Mucosa of rectum (tissue), 2 donors: ENCODE measurements around the gene HDHD5.
A peak's percentile ranks its signal among the peaks of the same experiment; 100 is the strongest.

ENCODE experiments used
- H3K27ac ChIP-seq, 2 donors: one replicate each; pipeline ENCODE4 v1.7.0; 2013; ENCODE audit warnings: inconsistent platforms in 2 of 2, low read depth in 2 of 2, low read length in 2 of 2
- H3K27me3 ChIP-seq, 2 donors: one replicate each; pipeline ENCODE4 v1.7.0; 2013; ENCODE audit warnings: low read length in 2 of 2; ENCODE audit not compliant: control insufficient read depth in 2 of 2, insufficient read depth in 2 of 2
- H3K36me3 ChIP-seq, 2 donors: one replicate each; pipeline ENCODE4 v1.7.0; 2013; ENCODE audit warnings: low read length in 2 of 2; ENCODE audit not compliant: control insufficient read depth in 2 of 2, insufficient read depth in 2 of 2
- H3K4me1 ChIP-seq, 2 donors: one replicate each; pipeline ENCODE4 v1.7.0; 2013; ENCODE audit warnings: low read length in 2 of 2, mild to moderate bottlenecking in 1 of 2; ENCODE audit not compliant: control insufficient read depth in 2 of 2, insufficient read depth in 2 of 2
- H3K4me3 ChIP-seq, 2 donors: one replicate each; pipeline ENCODE4 v1.7.0; 2013; ENCODE audit warnings: low read length in 2 of 2
- H3K9ac ChIP-seq, 2 donors: one replicate each; pipeline ENCODE4 v1.7.0; 2013; ENCODE audit warnings: low read length in 2 of 2, low read depth in 1 of 2, mild to moderate bottlenecking in 1 of 2
- H3K9me3 ChIP-seq, 2 donors: one replicate each; pipeline ENCODE4 v1.7.0; 2013; ENCODE audit warnings: low read length in 2 of 2; ENCODE audit not compliant: control insufficient read depth in 2 of 2
- donor health status: healthy.
- donor health status: Normal muscosa, but diverticular disease.

The HDHD5 gene

DNA sequence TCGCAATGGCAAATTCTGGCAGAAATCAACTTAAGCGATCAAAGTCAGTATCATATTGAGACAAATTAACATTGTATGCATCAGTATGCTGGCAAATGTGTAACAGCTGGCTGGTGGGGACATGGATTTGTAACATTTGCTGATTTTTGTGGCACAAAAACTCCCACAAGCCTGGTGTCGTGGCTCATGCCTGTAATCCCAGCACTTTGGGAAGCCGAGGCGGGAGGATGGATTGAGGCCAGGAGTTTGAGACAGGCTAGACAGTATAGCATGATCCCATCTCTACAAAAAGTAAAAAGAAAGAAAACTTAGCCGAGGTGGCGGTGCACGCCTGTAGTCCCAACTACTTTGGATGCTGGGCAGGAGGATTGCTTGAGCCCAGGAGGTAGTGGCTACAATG, 17.6 kb upstream of the HDHD5 start:
- Histone ChIP-seq H3K27me3 (no peaks in the 10 kb centered on the region), H3K9ac (no peak overlapping the region), H3K4me3 (no peak overlapping the region), H3K4me1 (peaks cover 3 to 4% of the 10 kb centered on the region in 2 donors), H3K27ac (no peak overlapping the region), H3K9me3 (no peaks in the 10 kb centered on the region), H3K36me3 (no peaks in the 10 kb centered on the region)

DNA sequence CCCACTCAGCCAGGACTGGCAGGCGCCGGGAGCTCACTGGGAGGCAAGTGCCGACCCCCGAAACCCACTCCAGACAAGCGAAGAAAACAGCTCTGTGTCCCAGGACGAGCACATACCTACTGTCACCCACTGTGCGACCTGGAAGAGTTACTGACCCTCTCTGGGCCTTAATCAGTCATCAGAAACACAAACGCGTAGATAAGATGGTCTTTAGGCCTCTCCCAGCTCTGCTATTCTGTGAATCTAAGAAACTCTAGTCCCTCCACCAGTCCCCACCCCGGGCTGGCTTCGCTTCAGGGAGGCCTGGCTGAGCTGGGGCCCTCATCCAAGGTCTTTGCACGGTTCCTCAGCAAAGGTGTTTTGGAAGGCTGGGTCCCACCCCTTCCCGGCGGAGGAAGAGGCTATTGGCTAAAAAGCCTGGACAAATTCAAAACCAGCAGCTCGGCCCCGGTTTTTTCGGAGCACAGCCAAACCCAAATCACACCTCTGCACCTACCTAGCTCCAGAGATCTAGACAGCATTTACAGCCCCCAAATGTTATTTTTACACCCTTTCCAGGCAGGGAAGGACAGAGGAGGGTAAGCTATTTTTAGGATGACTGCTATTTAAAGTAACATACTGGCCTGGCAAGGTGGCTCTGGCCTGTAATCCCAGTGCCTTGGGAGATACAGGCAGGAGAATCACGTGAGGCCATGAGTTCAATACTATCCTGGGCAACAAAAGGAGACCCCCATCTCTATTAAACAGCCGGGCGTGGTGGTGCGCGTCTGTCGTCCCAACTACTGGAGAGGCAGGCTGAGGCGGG, 13.2 kb upstream of the HDHD5 start:
- peak overlapping the region; percentile 68 to 97 for H3K9ac ChIP-seq
- no peaks in the 10 kb centered on the region for H3K36me3 ChIP-seq
- no peaks in the 10 kb centered on the region for H3K9me3 ChIP-seq
- H3K27me3 ChIP-seq, result no peaks in the 10 kb centered on the region
- H3K4me3 ChIP-seq, result peak overlapping the region; percentile 81 to 84
- peak overlapping the region; percentile 87 to 96 for H3K27ac ChIP-seq
- peaks cover 3 to 4% of the 10 kb centered on the region in 2 donors for H3K4me1 ChIP-seq

- Histone ChIP-seq H3K27me3 (no peaks in the 10 kb centered on the region), H3K9ac (peak overlapping the region; percentile 68 to 97)
These were observed 12.3 kb upstream of the HDHD5 start for GRCh38 chr22:17171153-17172028.

GRCh38 chr22:17167486-17167885, 8.4 kb upstream of the HDHD5 start:
- Histone ChIP-seq H3K27ac (no peak overlapping the region), H3K36me3 (no peaks in the 10 kb centered on the region), H3K27me3 (no peaks in the 10 kb centered on the region), H3K4me1 (peaks cover 3 to 4% of the 10 kb centered on the region in 2 donors), H3K9me3 (no peaks in the 10 kb centered on the region), H3K4me3 (no peak overlapping the region), H3K9ac (no peak overlapping the region)

More at GRCh38 chr22:17171153-17172028, 12.3 kb upstream of the HDHD5 start:
- Histone ChIP-seq H3K36me3 (no peaks in the 10 kb centered on the region), H3K27ac (peak overlapping the region; percentile 87 to 96), H3K4me3 (peak overlapping the region; percentile 81 to 84), H3K9me3 (no peaks in the 10 kb centered on the region), H3K4me1 (peaks cover 3 to 4% of the 10 kb centered on the region in 2 donors)

- no peak overlapping the region for H3K27ac ChIP-seq
- H3K9me3 ChIP-seq, result no peaks in the 10 kb centered on the region
- H3K36me3 ChIP-seq, result no peaks in the 10 kb centered on the region
- no peaks in the 10 kb centered on the region for H3K27me3 ChIP-seq
- no peak overlapping the region for H3K9ac ChIP-seq
- H3K4me3 ChIP-seq, result no peak overlapping the region
- peaks cover 0 to 6% of the 10 kb centered on the region in 2 donors for H3K4me1 ChIP-seq
These were observed 5.4 kb upstream of the HDHD5 start for GRCh38 chr22:17164392-17165024.

- H3K27ac ChIP-seq, result no peak overlapping the region
- H3K9me3 ChIP-seq, result no peaks in the 10 kb centered on the region
- peaks cover 3 to 11% of the 10 kb centered on the region in 2 donors for H3K4me1 ChIP-seq
- H3K4me3 ChIP-seq, result no peak overlapping the region
- H3K36me3 ChIP-seq, result no peaks in the 10 kb centered on the region
- no peak overlapping the region for H3K9ac ChIP-seq
- H3K27me3 ChIP-seq, result no peaks in the 10 kb centered on the region
These were observed 3.7 kb upstream of the HDHD5 start for GRCh38 chr22:17162731-17163130.

DNA sequence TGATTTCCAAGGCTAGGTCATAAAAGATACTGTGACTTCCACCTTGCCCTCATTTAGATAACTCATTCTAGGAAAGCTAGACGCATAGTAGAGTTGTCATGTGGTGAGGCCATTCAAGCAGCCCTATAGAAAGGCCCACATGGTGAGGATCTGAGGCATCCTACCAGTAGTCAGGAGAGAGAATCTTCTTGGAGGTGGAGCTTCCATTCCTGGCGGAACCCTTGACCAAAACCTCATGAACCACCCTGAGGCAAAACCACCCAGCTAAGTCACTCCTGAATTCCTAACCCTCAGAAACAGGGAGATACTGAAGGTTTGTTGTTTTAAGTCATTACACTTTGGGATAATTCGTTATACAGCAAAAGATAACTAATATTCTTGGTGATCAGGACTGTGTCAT, 2.9 kb upstream of the HDHD5 start:
- Histone ChIP-seq H3K36me3 (no peaks in the 10 kb centered on the region), H3K27ac (no peak overlapping the region), H3K27me3 (no peaks in the 10 kb centered on the region), H3K4me3 (no peak overlapping the region), H3K4me1 (peaks cover 4 to 13% of the 10 kb centered on the region in 2 donors), H3K9me3 (no peaks in the 10 kb centered on the region), H3K9ac (no peak overlapping the region)

- Histone ChIP-seq H3K4me1 (peaks cover 4 to 13% of the 10 kb centered on the region in 2 donors), H3K9ac (peak overlapping the region; percentile 47 to 75), H3K27me3 (no peaks in the 10 kb centered on the region), H3K4me3 (peak overlapping the region; percentile 86 to 88), H3K36me3 (no peaks in the 10 kb centered on the region), H3K9me3 (no peaks in the 10 kb centered on the region), H3K27ac (peak overlapping the region; percentile 48 to 91)
These were observed 451 bp upstream of the HDHD5 start for GRCh38 chr22:17159504-17159951.

DNA sequence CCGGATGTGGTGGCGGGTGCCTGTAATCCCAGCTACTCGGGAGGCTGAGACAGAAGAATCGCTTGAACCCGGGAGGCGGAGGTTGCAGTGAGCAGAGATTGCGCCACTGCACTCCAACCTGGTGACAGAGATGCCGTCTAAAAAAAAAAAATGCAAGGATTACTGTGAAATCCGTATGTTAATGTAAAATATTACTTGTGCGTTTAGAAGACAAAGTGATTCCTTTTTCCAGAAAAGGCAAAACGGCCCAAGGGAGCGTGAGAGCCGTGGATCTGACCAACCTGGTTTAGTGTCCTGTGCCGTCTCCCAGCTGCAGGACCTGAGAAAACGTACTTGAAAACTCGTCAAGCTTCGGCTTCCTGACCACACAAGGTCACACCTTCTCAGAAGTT, 905 bp downstream of the HDHD5 start:
- H3K27ac ChIP-seq, result peak overlapping the region; percentile 89 to 91
- peaks cover 4 to 13% of the 10 kb centered on the region in 2 donors for H3K4me1 ChIP-seq
- H3K9me3 ChIP-seq, result no peaks in the 10 kb centered on the region
- peak overlapping the region; percentile 75 for H3K9ac ChIP-seq
- H3K27me3 ChIP-seq, result no peaks in the 10 kb centered on the region
- H3K36me3 ChIP-seq, result no peaks in the 10 kb centered on the region
- peak overlapping the region; percentile 86 to 88 for H3K4me3 ChIP-seq
